Measurements from ENCODE around the gene MFSD2A.

DNA sequence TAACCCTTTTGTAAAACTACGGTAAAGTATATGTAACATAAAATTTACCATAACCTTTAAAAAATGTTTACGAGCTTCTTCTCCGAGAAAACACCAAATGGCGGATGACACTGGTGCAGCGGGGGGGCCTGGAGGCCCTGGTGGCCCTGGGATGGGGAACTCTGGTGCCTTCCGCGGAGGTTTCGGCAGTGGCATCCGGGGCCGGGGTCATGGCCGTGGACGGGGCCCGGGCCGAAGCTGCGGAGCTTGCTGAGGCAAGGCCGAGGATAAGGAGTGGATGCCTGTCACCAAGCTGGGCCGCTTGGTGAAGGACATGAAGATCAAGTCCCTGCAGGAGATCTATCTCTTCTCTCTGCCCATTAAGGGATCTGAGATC is 7.5 kb downstream of the MFSD2A start:
- TF ChIP-seq, protein P1, sequence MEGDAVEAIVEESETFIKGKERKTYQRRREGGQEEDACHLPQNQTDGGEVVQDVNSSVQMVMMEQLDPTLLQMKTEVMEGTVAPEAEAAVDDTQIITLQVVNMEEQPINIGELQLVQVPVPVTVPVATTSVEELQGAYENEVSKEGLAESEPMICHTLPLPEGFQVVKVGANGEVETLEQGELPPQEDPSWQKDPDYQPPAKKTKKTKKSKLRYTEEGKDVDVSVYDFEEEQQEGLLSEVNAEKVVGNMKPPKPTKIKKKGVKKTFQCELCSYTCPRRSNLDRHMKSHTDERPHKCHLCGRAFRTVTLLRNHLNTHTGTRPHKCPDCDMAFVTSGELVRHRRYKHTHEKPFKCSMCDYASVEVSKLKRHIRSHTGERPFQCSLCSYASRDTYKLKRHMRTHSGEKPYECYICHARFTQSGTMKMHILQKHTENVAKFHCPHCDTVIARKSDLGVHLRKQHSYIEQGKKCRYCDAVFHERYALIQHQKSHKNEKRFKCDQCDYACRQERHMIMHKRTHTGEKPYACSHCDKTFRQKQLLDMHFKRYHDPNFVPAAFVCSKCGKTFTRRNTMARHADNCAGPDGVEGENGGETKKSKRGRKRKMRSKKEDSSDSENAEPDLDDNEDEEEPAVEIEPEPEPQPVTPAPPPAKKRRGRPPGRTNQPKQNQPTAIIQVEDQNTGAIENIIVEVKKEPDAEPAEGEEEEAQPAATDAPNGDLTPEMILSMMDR (conservative IDR thresholded peaks at IDR 0.05) = no peak
- TF ChIP-seq EZH2 (IDR thresholded peaks at IDR 0.05; ENCODE audit: low read depth) = no peak
